HG03097 (cell line): ENCODE measurements around the gene CYBA.
A peak's percentile ranks its signal among the peaks of the same experiment; 100 is the strongest.

Source experiments
- ATAC-seq: cut with Tn5 transposase; IDR thresholded peaks from one replicate; pipeline ENCODE4 v1.9.1; 2021; ENCODE audit not compliant: unreplicated experiment, low FRiP score

Gene CYBA

DNA sequence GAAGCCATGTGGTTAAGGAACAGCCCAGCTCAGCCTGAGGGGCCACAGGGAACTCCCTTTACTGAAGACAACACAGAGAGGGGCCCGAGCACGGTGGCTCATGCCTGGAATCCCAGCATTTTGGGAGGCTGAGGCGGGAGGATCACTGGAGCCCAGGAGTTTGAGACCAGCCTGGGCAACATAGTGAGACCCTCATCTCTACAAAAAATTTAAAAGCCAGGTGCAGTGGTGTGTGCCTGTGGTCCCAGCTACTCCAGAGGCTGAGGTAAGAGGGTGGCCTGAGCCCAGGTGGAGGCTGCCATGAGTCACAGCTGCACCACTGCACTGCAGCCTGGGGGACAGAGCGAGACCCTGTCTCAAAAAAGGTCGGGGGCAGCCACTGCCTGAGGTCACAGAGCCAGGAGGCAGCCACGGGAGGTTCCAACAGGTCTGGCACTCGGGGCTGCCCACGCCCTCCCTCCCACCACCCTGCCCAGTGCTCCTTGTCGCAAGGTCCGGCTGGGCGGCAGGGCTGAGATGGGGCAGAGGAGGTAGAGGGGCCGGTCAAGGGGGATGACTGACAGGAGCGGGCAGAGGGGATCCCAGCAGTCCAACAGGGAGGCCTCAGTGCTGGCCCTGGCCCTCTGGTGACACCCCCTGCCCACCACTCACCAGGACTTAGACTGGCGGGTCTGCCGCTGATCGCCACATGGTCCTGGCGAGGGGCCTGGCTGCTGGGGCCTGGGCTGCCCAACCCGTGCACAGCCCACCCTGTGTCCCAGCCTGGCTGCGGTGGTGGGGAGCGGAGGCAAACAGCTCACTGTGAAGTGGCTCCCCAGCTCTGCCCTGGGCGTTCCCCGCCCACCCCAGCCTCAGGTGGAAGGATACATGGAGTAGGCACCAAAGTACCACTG is 3.4 kb downstream of the CYBA start:
- ATAC-seq: no peak

DNA sequence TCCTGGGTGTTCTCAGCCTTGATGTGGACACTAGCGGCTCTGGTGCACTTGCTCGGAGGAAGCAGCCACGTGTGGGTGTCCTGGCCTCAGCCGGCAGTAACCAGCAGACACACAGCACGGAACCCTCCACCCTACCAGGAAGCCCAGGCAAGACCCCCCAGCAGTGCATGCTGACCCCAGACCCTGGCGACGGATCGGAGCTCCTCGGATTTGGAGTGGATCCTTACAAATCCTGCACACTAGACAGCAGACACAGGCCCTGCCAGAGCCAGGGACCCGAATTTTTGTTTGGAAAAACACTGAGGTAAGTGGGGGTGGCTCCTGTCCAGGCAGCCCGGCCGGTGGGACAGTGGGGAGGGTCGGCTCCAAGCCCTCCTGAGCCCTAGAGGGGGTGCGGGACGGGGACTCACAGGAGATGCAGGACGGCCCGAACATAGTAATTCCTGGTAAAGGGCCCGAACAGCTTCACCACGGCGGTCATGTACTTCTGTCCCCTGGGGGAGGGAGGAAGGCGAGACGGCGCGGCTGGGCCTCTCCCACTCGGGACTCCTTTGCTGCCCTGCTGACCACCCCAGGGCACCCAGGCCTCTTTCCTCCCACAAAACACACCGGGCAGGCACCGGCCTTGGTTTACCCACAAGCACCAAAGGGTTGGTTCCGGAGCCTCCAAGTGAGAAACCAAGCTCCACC is 4.4 kb downstream of the CYBA start:
- no peak for ATAC-seq

DNA sequence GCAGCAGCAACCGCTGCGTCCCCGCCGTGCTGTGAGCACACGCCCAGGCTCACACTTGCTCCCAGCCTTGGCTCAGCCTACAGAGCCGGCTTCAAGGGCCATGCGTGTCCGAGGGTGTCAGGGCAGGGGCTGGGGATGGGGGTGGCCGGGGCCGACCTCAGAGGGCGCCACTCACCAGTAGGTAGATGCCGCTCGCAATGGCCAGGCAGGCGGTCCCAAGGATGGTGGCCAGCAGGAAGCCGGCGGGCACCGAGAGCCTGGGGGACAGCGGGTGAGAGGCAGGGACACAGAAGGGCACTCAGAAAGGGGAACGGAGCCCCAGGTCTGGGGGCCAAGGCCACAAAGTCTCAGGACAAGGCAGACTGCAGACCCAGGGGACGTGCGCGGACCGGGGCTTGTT is 4.9 kb downstream of the CYBA start:
- no peak for ATAC-seq

DNA sequence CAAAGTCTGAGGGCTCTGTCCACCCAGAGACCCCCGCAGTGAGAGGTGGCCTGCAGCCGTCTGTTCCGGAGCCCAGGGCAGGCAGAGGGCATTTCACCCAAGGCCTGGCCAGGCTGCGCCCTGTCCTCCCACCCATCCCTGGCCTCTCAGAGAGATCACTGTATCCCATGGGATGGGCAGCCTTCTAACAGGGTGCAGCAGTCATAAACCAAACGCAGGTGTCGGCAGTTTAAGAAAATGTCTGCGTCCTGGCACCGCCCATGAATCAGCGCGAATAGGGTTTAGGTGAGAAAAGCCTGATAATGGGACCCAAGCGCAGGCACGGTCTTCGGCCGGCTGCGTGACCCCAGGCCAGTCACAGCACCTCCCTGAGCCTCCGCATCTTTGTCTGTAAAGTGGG is 5.4 kb downstream of the CYBA start:
- ATAC-seq: no peak

DNA sequence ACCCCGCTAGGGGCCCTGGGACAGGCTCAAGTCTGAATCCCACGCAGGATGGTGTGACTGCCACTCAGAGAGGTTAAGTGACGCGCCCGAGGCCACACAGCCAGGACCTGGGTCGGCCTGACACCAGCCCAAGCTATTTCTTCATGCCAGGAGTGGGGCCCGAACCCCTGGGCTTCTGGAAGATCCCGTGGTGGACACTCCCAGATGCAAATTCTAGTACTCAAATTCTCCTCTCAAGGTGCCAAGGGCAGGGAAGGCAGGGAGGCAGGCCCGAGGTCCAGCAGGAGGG is 7.3 kb downstream of the CYBA start:
- ATAC-seq: no peak

DNA sequence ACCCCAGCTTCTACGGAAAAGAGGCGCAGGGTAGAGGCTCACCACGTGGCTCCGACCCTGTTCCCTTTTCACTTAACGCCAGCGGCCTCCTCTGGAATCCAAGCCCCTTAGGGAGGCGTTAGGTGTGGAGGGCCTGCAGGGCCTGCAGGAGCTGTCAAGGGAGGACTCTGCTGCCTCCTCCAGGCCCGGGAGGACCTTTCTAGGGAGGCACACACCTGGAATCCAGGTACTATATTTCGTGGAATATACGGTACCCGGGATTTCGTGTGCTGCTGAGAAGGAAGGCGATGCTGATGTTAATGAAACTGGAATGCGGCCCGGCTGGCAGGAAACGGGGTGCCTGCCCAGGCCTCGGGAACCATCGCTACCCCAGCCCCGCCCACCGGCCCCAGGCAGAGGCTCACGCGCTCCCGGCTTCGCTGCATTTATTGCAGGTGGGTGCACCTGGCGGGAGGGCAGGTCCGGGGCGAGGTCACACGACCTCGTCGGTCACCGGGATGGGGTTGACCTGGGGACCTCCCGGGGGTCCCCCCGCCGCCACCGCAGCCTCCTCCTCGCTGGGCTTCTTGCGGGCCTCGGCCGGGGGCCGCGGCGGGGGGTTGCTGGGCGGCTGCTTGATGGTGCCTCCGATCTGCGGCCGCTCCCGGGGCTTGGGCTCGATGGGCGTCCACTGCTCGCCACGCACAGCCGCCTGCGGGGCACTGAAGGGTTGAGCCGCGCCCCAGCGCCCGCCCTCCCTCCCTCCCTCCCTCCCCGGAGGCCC is 7.8 kb downstream of the CYBA start:
- no peak for ATAC-seq

DNA sequence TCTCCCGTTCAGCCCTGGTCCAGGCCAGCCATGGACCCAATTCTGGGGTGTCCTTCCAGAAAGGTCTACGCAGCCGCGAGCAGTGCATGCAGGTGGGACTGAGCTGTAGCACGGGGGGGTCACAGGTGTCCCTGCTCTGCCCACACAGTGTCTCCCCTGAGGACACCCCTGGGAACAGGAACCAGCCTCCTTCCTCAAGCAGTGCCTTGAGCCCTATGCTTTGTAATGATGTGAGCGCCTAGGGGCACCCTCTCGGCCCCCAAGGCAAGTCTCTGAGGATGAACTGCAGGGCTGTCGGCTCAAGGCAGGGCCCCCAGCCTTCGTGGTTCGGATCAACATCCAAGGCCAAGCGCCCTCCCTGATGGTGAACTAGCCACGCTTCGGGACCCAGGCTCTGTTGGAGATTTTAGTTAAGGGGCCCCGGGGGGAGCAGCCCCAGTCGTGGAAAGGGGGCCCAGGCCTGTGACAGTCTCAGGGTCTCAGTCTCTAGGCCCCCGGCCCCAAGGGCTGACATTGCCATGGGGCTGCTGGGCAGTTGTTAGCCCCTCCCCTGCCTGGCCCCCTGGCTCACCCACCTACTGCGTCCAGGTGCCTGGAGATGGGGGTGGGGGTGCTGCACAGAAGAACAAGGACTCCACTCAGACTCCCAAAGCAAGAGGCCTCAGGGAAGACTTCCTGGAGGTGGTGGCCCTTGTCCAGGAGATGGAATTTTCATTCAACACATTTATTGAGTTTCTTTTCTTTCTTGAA is 10.2 kb downstream of the CYBA start:
- no peak for ATAC-seq

DNA sequence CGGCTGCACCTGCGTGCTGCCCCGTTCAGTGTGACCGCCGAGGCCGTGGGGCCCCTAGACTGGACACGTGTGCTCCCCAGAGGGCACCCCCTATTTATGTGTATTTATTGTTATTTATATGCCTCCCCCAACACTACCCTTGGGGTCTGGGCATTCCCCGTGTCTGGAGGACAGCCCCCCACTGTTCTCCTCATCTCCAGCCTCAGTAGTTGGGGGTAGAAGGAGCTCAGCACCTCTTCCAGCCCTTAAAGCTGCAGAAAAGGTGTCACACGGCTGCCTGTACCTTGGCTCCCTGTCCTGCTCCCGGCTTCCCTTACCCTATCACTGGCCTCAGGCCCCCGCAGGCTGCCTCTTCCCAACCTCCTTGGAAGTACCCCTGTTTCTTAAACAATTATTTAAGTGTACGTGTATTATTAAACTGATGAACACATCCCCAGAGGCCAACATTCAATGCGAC is 10.8 kb downstream of the CYBA start:
- ATAC-seq: no peak

DNA sequence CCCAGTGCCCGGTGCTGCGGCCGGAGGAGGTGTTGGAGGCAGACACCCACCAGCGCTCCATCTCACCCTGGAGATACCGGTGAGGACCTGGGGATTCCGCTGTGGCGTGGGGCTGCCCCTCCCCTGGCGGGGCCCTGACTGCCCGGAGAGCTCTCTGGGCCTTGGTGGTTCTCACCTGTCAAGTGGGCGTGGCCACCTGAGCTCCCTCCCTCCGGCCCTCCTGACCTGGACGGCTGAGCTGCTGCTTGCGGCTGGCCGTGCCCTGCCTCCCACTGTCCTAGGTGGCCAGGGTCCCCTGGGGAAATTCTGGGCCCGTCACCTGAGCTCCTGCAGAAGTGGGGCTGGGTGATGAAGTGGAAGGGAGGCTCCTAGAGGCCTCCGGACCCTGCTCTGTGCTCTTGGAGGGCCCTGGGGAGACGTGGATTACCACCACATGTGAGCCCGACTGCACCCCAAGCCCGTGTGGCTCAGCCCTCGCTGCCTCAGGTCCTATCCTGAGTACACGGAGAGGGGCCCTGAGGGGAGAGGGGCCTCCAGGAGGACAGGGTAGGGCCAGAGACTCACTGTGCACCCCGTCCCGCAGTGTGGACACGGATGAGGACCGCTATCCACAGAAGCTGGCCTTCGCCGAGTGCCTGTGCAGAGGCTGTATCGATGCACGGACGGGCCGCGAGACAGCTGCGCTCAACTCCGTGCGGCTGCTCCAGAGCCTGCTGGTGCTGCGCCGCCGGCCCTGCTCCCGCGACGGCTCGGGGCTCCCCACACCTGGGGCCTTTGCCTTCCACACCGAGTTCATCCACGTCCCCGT is 11.4 kb downstream of the CYBA start:
- ATAC-seq: no peak

DNA sequence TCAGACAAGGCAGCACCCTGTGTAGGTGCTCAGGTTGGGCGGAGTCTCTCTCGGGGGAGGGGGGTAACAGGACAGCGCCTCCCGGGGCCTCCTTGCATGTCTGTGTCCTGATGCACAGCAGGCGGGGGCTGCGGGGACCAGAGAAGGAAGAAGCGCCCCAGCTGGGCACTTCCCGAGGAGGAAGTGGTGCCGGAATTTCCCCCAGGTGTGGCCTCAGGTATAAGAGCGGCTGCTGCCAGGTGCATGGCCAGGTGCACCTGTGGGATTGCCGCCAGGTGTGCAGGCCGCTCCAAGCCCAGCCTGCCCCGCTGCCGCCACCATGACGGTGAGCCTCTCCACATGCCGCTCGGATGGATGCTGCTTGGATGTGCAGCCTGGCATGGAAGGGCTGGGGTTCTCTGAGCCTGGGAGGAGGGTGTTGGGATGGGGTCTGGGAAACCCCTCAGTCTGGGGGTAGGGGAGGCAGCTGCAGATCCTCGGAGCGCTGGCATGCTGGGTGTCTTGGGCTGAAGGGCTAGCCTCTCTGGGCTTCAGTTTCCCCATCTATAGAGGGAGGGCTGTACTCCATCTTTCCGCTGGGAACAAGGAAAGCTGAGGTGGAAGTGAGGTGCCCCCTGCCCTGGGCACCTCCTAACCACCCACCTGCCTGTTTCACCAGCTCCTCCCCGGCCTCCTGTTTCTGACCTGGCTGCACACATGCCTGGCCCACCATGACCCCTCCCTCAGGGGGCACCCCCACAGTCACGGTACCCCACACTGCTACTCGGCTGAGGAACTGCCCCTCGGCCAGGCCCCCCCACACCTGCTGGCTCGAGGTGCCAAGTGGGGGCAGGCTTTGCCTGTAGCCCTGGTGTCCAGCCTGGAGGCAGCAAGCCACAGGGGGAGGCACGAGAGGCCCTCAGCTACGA is 12.3 kb downstream of the CYBA start, which contains the start of gene IL17C:
Gene IL17C, plus strand, starts transcription at position 250 of the 908 bp plus-strand sequence. Its CDS starts 70 bp downstream, at position 320.
- no peak for ATAC-seq

DNA sequence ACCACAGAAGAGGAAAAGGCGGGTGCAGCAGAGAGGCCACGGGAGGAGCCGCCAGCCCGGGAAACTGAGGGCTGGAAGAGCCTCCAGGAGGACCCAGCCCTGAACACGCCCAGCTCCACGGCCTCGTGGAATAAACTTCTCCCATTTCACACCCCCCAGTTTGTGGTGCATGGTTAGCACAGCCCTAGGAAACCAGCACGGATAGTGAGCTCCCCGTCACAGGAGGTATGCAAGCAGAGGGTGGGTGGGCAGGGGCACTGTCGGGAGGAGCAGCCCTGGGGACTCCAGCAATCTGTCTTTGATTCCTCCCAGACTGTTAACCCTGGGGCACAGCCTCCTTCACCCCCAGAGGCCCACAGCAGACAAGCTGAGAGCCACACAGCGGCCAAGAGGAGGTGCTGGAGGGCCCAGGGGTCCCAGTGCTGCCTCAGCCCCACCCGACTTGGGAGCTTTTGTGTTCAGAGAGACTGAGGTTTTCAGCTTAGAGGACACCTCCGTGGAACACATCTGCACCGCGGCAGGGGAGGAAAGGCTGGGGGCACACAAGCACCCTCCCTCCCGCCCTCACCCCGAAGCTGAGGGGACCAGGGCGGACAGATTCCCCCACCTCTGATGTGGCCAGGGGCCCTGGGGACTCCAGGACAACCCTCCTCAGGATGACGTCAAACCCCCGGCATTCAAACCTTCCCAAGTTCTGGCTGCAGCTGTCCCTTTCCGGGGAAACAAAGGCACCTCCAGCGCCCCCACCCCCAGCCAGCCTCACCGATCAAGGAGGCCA is 14.2 kb downstream of the CYBA start:
- no peak for ATAC-seq

DNA sequence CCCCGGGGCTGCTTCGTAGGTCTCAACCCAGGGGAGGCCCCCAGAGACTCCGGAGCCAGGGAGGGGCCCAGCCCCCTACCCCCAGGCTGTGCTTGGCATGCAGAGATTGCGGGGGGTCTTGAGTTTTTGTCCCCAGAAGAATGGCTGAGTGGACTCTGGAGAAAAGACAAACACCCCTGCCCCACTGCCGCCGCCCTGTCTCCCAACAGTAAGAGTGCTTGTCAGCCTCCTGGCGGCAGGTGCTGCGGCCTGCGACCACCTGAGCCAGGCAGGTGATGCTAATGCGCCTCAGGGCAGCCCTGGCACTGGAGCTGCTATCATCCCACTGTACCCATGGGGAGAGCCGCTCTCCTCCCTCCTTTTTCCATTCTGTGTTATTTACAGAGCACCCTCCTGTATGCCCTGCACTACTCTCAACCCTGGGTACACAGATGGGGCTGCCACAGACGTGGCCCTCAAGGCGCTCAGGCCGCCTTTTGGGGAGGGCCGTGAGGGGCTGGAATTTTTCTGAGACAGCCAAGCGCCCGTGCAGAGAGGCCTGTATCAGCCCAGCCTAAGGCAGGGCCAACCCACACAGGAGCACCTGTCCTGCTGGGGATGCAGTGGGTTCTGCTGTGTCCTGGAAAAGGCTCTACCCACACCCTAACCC is 15.1 kb downstream of the CYBA start:
- ATAC-seq: no peak

DNA sequence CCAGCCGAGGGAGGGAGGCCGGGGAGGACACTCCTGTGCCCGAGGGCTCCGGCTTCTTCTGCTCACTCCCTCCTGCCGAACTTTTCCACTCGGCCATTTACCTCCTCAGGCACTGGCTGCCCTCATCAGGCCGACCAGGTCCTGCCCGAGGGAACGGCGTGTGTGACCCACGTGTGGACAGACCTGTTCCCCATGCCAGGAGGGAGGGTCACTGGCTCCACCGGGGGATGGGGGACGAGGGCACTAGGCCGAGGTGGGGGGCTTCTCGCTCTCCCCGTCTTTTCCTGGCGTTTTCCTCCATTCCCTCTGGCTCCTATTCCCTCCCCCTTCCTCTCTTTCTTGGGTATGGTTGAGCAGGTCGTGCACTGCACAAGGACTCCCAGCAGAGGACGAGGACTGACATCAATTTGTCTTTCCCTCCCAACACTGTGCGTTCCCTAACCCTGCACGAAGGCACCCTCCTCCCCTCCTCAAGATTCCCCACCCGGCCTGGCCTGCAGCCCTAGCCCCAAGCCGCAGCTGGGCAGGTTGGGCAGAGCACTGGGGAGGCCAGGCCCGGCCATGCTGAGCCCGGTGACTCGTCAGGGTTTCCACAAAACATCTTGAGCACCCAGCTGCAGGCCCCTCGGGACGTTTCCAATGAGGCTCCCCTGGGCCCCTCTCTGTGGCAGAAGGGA is 15.7 kb downstream of the CYBA start:
- ATAC-seq: peak; percentile 10

DNA sequence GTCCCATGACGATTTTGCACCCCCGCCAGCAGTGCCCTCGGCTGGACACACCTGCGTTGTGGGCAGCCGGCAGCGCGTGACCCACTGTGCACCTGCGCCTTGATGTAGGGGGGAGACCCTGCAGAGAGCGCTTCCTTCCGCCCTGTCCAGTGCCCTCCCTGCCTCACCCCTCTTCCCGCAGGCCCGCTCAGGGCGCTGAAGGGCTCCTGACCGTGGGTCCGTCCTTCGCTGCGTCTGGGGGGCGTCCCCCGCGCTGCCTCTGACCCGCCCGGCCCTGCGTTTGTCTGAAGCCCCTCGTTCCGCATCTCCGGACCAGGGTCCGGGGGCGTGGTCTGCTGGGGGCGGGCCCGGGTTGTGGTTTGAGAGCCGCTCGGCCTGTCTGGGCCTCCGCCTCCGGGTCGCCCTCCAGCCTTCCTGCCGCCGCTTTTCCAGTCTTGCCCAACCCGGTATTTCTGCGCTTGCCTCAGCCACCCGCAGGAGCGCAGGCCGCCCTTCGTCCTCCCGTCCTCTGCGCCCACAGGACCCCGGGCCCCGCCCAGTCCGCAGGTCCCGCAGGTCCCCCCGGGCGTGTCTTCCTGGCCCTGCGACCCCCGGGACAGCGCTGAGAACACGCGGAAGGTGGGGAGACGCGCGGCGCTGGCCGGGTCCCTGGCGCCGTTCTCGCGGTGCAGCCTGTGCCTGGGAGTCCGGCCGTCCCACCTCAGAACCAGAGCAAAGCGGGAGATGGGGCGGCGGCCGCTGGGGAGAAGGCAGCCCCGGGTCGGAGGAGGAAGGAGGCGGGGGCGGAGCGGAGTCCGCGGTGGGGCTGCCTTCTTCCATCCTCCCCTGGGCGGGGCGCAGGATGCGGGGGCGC is 16.5 kb downstream of the CYBA start:
- peak; percentile 47 for ATAC-seq

DNA sequence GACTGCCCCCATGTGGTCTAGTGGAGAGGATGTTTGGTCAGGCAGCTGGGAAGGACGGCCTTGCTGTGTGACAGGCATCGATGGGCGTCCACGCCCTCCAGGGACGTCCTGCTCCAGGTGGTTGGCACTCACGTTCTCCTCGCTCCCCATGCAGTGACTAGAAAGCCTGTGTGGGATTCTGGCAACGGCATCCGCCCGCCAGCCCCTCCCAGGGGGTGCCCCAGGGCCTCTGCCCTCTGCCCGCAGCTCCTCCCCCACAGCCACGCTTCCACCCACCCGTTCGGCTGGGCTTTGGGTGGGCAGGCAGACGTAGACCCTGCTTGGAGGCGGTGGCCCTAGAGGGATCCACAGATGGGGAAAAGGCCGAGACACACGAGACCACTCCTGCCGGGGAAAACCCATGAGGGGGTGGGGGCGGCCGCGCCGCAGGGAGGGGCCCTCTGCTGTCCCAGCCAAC is 17.1 kb downstream of the CYBA start:
- peak; percentile 24 for ATAC-seq

DNA sequence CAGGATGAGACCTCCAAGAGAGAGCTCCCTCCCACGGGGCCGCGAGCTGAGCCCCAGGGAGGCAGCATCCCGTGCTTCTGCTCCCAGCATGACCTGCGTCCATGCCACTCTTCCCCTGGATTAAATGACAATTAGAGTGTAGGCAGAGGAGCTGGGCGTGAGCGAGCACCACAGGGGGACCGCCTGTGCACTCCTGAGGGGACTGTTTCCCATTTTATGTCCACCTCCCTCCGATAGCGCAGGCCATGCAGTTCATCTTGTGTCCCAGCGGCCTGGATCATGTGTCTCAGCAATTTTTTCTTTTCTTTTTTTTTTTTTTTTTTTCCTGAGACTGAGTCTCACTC is 18.3 kb downstream of the CYBA start:
- ATAC-seq: no peak
